Measurements from ENCODE around the gene ANO6.

Gene ANO6

GRCh38 chr12:45220363-45220931 is 4.6 kb downstream of the ANO6 start:
- TF ChIP-seq POLR2AphosphoS5 (IDR thresholded peaks at IDR 0.05; ENCODE audit: low read depth, low read length) (no peak), SPI1 (IDR thresholded peaks at IDR 0.05; ENCODE audit: low read depth, low read length) (no peak), POU2F2 (IDR thresholded peaks at IDR 0.05; ENCODE audit: low read depth, low read length) (no peak), PAX5 (IDR thresholded peaks at IDR 0.05; ENCODE audit: insufficient read depth, low read length, severe bottlenecking) (no peak), POLR2A (IDR thresholded peaks at IDR 0.05; ENCODE audit: low read depth, low read length) (no peak)
- no peak for DNase-seq (ENCODE audit: insufficient read length, low spot score)
- FAIRE-seq, result no peak

DNA sequence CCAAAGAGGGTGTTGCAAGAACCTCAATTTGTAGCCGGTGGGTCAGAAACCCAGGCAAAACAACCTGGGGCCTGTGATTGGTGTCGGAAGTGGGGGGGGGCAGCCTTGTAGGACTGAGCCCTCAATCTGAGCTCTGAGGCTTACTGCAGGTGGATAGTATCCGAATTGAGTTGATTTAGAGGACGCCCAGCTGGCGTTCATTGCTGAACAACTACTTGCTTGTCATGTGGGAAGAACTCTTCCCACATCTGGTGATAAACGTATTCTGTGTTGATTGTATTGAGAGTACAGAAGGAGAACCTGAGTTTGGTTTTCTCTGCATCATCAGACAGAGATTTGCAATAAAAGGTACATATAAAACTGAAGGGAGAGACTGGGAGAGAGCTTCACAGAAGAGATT is 5.1 kb downstream of the ANO6 start:
- FAIRE-seq (no peak), DNase-seq (ENCODE audit: insufficient read length, low spot score) (no peak)
- TF ChIP-seq PAX5 (IDR thresholded peaks at IDR 0.05; ENCODE audit: insufficient read depth, low read length, severe bottlenecking) (no peak), POU2F2 (IDR thresholded peaks at IDR 0.05; ENCODE audit: low read depth, low read length) (no peak), SPI1 (IDR thresholded peaks at IDR 0.05; ENCODE audit: low read depth, low read length) (no peak), POLR2AphosphoS5 (IDR thresholded peaks at IDR 0.05; ENCODE audit: low read depth, low read length) (no peak), TAF1 (IDR thresholded peaks at IDR 0.05; ENCODE audit: low read depth, low read length) (no peak), POLR2A (IDR thresholded peaks at IDR 0.05; ENCODE audit: low read depth, low read length) (no peak)

DNA sequence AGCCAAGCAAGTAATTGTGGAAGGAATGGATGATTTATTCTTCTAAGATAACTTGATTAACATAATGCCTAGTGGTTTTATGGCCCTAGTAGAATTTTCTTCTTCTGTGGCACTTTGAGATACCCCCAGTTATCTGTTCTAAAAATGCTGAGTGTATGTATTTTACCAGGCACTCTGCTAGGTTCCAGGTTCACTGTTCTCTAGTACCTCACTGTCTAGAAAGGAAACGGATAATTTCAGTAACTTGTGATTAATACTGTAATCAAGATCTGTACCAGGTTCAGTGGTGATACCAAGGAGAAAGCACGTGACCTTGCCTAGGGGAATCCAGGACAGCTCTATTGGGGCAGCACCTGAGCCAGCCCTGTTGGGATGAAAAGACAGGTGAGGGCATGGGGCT is 8.0 kb downstream of the ANO6 start:
- DNase-seq (ENCODE audit: insufficient read length, low spot score) (no peak), FAIRE-seq (peak; percentile 16)
- no peak for TF ChIP-seq TAF1 (IDR thresholded peaks at IDR 0.05; ENCODE audit: low read depth, low read length)
- no peak for TF ChIP-seq POLR2AphosphoS5 (IDR thresholded peaks at IDR 0.05; ENCODE audit: low read depth, low read length)
- TF ChIP-seq POLR2A (IDR thresholded peaks at IDR 0.05; ENCODE audit: low read depth, low read length), result no peak
- TF ChIP-seq POU2F2 (IDR thresholded peaks at IDR 0.05; ENCODE audit: low read depth, low read length), result no peak
- no peak for TF ChIP-seq PAX5 (IDR thresholded peaks at IDR 0.05; ENCODE audit: insufficient read depth, low read length, severe bottlenecking)
- no peak for TF ChIP-seq SPI1 (IDR thresholded peaks at IDR 0.05; ENCODE audit: low read depth, low read length)

GRCh38 chr12:45224311-45224710 is 8.4 kb downstream of the ANO6 start:
- no peak for FAIRE-seq
- TF ChIP-seq PAX5 (IDR thresholded peaks at IDR 0.05; ENCODE audit: insufficient read depth, low read length, severe bottlenecking) (no peak), POLR2AphosphoS5 (IDR thresholded peaks at IDR 0.05; ENCODE audit: low read depth, low read length) (no peak), POLR2A (IDR thresholded peaks at IDR 0.05; ENCODE audit: low read depth, low read length) (no peak), SPI1 (IDR thresholded peaks at IDR 0.05; ENCODE audit: low read depth, low read length) (no peak), POU2F2 (IDR thresholded peaks at IDR 0.05; ENCODE audit: low read depth, low read length) (no peak), TAF1 (IDR thresholded peaks at IDR 0.05; ENCODE audit: low read depth, low read length) (no peak)
- DNase-seq (ENCODE audit: insufficient read length, low spot score), result no peak

- TF ChIP-seq POLR2AphosphoS5 (IDR thresholded peaks at IDR 0.05; ENCODE audit: low read depth, low read length), result no peak
- no peak for TF ChIP-seq SPI1 (IDR thresholded peaks at IDR 0.05; ENCODE audit: low read depth, low read length)
- TF ChIP-seq PAX5 (IDR thresholded peaks at IDR 0.05; ENCODE audit: insufficient read depth, low read length, severe bottlenecking), result no peak
- TF ChIP-seq POLR2A (IDR thresholded peaks at IDR 0.05; ENCODE audit: low read depth, low read length), result no peak
- TF ChIP-seq TAF1 (IDR thresholded peaks at IDR 0.05; ENCODE audit: low read depth, low read length), result no peak
- TF ChIP-seq POU2F2 (IDR thresholded peaks at IDR 0.05; ENCODE audit: low read depth, low read length), result no peak
- DNase-seq (ENCODE audit: insufficient read length, low spot score), result no peak
- FAIRE-seq, result no peak
These were observed 10.1 kb downstream of the ANO6 start for GRCh38 chr12:45226021-45226420.

DNA sequence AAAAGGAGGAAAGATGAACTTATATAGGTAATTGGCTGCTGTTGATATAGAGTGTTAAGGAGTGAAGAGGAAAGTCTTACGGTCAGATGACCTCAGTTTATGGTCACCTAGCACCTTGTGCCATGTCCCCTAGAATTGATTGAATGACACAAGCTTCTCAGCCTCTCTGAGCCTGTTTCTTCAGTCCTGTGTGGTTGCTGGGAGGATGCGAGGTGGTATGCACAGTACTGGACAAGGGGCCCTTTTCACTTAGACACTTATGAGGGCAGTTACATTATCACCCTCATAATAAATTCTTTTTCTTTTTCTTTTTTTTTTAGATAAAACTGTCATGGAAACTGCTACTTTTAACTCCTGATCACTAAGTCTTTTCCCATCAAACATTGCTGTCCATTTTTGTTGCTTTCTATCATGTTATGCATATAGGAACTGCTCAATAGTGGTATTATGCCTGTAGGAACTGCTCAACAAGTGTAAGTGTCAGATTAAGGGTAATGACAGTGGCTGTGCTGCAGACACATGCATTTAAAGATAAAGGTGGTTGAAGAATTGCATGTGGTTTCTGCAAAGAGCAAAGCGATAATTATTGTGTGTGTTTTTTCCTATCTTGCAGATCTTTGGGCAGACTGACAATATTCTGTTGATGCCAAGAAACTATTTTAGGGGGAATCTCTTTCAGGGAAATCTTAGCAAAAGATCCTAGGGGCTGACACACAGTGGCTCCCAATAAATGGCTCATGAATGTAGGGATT is 11.6 kb downstream of the ANO6 start:
- FAIRE-seq, result no peak
- TF ChIP-seq TAF1 (IDR thresholded peaks at IDR 0.05; ENCODE audit: low read depth, low read length), result no peak
- DNase-seq (ENCODE audit: insufficient read length, low spot score), result no peak

DNA sequence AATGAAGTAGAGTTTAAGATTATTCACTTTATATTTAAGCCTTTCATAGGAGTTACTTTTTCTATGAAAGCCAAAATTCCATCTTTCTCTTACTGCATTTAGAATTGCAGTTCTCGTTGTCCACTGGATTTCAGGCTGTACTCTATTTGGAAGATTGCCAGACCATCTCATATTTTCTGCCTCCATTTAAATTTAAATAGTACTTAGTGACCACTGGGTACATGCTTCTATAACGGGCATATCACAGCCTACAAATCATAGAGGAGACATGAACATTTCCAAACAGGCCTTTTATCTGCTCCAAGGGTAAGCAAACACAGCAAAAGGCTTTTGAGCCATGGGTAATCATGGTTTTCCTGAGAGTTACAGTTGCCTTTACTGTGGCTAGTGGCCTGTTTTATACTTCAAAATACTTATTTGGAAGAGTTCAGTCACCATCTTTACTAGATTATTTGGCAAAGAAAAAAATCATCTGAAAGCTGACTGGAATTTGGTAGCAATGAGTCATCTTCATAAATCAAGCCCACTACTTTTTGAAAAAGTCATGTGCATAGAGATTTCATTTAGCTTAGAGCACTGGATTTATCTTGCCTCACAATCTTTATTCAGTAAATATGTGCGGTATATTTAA is 15.7 kb downstream of the ANO6 start:
- no peak for DNase-seq (ENCODE audit: insufficient read length, low spot score)
- no peak for FAIRE-seq

GRCh38 chr12:45232146-45232755 is 16.4 kb downstream of the ANO6 start:
- FAIRE-seq (no peak), DNase-seq (ENCODE audit: insufficient read length, low spot score) (no peak)
- TF ChIP-seq POU2F2 (IDR thresholded peaks at IDR 0.05; ENCODE audit: low read depth, low read length), result no peak
- no peak for TF ChIP-seq POLR2A (IDR thresholded peaks at IDR 0.05; ENCODE audit: low read depth, low read length)
- TF ChIP-seq SPI1 (IDR thresholded peaks at IDR 0.05; ENCODE audit: low read depth, low read length), result no peak
- TF ChIP-seq POLR2AphosphoS5 (IDR thresholded peaks at IDR 0.05; ENCODE audit: low read depth, low read length), result no peak
- TF ChIP-seq TAF1 (IDR thresholded peaks at IDR 0.05; ENCODE audit: low read depth, low read length), result no peak
- no peak for TF ChIP-seq PAX5 (IDR thresholded peaks at IDR 0.05; ENCODE audit: insufficient read depth, low read length, severe bottlenecking)

More for the DNA sequence above, 15.7 kb downstream of the ANO6 start:
- TF ChIP-seq POLR2A (IDR thresholded peaks at IDR 0.05; ENCODE audit: low read depth, low read length) (no peak), PAX5 (IDR thresholded peaks at IDR 0.05; ENCODE audit: insufficient read depth, low read length, severe bottlenecking) (no peak), SPI1 (IDR thresholded peaks at IDR 0.05; ENCODE audit: low read depth, low read length) (no peak), POLR2AphosphoS5 (IDR thresholded peaks at IDR 0.05; ENCODE audit: low read depth, low read length) (no peak), TAF1 (IDR thresholded peaks at IDR 0.05; ENCODE audit: low read depth, low read length) (no peak), POU2F2 (IDR thresholded peaks at IDR 0.05; ENCODE audit: low read depth, low read length) (no peak)

- DNase-seq (ENCODE audit: insufficient read length, low spot score) (no peak), FAIRE-seq (peak; percentile 55)
- TF ChIP-seq SPI1 (IDR thresholded peaks at IDR 0.05; ENCODE audit: low read depth, low read length) (no peak), TAF1 (IDR thresholded peaks at IDR 0.05; ENCODE audit: low read depth, low read length) (no peak), POLR2A (IDR thresholded peaks at IDR 0.05; ENCODE audit: low read depth, low read length) (no peak), POLR2AphosphoS5 (IDR thresholded peaks at IDR 0.05; ENCODE audit: low read depth, low read length) (no peak), POU2F2 (IDR thresholded peaks at IDR 0.05; ENCODE audit: low read depth, low read length) (no peak)
These were observed 17.0 kb downstream of the ANO6 start for GRCh38 chr12:45232756-45233372.

Measured in GM12891 (cell line).